GM18861 (cell line): ENCODE data around the gene MICAL3.

Source experiments
- ATAC-seq: cut with Tn5 transposase; IDR thresholded peaks from one replicate; pipeline ENCODE4 v1.9.1; 2021; ENCODE audit not compliant: unreplicated experiment

Gene MICAL3

DNA sequence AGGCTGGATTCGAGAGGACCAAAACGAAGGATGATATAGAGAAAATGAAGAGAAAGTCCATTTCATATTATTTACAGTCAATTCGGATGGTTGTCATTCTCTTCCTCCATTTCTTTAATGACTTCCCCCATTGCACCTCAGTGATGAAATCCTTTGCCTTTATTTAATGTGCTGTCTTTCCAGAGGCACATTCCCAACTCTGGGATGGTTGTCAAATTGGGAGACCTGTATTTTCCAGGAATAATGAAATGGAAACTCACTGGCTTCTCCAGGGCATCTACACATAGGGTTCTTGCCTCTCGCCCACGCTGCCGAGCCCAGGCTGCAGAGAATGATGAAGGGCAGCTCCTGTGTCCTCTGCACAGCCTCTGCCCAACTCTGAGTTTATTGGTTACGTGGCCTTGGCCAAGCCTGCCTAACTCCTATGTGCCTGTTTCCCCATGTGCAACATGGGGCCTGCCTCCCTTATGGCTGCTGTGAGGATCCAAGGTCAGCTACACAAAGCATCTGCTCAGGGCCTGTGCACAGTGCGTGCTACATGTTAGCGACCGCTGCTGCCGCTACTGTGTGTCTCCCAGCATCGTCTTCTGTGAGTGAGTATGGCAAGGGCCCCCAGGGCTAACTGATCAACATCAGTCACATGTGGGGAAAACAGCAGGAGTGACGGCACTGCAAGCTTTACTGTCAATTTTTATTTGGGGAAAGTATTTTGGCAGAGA lies 168.6 kb downstream of the MICAL3 start:
- ATAC-seq: no peak

DNA sequence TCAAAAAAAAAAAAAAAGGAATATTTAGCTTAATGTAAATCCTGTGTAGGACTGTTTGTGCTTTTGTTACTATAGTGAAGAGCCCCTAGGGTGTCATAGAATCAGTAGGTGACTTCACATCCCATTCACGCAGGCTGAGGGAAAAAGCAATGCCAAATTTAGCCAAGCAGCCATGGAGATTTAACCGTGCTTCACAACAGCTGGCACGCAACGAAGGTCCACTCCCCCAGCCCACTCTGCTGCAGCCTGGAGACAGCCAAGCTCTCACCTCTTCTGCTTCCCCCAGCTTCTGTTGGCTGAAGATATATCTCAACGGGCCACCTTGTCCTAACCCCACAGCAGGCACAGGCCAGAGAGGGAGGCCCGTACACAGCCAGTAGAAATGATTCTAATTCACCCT lies 171.3 kb downstream of the MICAL3 start:
- no peak for ATAC-seq

DNA sequence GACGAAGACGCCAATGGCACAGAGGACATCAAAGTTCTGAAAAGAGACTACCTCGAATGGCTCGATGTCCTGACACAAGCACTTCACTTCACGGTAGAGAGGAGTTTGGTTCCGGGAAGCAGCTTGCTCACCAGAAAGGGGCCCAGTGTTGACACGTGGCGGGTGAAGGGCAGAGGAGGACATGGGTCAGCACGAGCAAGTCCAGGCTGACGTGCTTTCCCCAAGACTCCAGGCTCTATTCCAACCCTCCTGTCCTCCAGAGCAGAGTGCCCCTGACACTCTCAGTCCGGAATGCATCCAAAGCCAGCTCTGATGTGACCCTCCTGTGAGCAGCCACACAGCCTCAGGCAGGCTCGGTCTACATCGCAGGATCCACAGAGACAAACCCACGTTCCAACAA lies 172.6 kb downstream of the MICAL3 start:
- no peak for ATAC-seq

DNA sequence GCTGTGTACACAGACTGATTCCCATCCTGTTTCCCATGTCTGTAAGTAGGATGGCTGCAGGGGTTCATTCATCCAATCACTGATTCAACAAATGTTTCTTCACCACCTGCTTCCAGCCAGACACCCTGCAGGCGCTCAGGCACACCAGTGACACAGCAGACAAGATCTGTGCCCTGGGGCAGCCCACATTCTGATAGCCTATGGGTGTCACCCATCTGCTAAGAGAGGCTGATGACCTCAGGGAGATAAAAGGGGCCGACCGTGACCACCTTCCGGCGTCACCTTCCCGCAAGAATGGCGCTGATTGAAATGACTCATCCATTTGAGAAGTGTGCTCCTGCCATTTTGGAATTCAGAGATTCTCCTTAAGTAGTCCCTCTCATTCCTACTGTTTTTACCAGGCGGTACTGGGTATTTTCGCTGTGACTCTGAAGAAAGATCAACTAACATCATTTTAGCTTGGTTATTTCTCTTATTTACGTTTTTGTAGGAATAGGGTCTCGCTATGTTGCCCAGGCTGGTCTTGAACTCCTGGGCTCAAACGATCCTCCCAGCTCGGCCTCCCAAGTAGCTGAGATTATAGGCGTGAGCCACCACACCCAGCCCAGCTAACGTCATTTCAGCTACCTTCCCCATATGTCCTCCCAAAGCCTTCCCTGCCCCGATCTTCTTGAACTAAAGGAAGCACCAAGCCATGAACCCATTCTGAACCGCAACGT lies 176.8 kb downstream of the MICAL3 start:
- no peak for ATAC-seq

DNA sequence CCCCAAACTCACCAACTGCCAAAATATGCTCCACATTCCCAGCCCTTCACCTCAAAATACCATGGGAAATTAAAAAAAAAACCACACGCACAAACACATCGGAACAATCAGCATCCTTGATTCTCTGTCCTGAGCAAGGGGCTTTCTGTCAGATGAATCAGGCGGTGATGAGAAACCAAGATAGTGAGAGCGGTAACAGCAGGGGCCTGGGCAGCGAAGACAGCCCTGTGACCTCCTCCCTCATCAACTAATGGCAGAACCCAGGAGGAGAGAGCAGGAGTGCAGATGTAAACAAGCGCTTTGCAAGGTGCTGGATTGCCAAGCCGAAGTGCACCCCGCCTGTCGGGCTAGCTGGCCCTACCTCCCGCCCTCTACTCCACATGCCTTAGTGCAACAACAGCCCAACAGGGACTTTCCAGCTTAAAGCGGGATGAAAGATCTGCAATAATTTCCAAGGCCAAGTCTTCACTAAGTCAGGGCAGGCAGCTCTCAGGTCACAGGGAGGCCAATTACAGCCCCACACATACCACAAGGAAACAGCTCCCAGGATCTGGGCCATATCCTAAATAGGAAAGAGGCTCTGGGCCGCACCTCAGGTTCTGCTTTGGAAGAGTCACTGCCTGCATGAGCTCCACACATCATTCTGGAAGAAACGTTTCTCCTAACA lies 177.9 kb downstream of the MICAL3 start:
- no peak for ATAC-seq

DNA sequence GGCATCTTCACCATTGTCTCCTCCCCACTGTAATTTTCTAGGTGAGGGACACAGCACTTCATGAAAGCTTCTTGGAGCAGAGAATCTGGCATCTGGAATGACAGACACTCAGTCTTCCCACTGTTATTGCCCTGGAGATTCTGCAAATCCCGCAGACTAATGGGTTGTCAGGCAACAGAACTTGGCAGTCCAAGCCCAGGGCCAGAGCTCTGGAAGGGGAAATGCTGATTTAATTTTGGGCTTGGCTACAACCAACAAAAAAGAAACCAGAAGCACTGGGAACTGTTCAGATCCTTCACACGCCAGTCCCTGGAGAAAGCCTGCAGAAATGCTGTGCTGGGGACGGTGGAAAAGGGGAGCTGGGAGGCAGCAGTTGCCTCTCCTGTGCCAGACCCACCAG lies 178.6 kb downstream of the MICAL3 start:
- no peak for ATAC-seq

DNA sequence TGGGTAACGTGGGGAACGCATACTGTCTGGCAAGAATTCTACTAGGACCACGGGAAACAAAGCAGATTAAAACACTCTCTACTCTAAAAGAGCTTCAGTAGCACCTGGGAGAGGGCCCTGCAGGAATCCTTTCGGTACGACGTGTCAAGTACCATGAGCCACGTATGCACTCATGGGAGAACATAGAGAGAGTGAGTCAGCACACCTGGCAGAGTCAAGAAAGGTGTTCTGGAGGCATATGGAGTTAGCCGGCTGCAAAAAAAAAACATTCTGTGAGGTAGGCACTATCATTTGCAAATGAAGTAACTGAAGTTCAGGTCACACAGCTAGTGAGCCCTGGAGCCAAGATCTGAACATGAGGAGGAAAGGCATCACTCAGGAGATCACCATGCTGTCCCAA lies 179.0 kb downstream of the MICAL3 start:
- ATAC-seq: no peak

DNA sequence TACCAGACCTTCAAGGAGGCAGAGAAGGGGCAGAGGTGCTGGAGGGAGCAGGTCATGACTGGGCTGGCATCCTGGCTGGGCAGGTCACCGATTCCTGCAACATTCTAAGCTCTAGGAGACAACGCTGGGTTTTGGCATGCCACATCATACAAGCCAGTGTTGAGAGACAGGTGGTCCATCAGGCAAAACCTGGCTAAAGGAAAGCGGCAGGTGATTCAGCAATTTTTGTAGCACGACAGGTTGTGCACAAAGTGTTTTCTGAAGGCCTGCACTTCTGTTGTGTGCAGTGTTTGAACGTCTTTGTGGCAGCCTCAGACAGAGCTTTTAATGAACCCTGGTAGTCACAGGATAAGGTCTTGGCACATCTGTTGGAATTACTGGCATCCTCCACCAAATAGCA lies 180.2 kb downstream of the MICAL3 start:
- ATAC-seq: no peak

DNA sequence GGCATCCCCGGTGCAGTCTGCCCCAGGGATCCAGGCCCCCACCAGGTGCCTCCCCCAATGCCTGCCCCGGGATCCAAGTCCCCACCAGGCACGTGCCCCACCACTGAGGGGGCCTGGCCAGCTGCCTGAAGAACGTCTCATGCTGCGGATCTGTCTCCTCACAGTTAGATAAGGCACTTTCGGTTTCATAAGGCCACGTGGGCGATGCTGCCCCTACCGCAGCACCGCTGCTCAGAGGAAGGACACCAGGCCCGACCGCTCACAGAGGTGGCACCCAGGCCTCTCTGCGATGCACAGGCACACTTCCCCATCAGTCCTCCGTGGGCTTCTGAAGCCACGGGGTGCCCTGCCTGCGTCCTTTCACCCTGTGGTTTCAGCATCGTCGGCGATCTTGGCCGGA lies 182.0 kb downstream of the MICAL3 start:
- no peak for ATAC-seq

DNA sequence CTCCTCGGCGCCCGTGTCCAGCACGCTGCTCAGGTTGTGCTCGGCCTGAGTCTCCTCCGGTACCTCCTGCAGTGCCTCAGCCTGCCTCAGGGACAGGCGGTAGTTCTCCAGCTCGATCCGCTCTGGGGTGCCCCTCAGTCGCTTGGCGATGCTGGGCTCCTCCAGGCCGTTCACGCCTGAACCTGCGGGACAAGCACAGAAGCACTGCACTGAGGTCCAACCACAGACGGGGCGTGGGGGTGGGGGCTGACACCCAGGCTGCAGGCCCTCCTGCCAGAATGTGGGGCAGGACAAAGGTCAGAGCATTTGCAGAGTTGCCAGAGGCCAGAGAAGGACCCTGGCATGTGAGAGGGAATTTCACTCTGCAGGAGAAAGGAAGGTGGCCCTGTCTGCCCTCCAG lies 182.5 kb downstream of the MICAL3 start:
- ATAC-seq: no peak

DNA sequence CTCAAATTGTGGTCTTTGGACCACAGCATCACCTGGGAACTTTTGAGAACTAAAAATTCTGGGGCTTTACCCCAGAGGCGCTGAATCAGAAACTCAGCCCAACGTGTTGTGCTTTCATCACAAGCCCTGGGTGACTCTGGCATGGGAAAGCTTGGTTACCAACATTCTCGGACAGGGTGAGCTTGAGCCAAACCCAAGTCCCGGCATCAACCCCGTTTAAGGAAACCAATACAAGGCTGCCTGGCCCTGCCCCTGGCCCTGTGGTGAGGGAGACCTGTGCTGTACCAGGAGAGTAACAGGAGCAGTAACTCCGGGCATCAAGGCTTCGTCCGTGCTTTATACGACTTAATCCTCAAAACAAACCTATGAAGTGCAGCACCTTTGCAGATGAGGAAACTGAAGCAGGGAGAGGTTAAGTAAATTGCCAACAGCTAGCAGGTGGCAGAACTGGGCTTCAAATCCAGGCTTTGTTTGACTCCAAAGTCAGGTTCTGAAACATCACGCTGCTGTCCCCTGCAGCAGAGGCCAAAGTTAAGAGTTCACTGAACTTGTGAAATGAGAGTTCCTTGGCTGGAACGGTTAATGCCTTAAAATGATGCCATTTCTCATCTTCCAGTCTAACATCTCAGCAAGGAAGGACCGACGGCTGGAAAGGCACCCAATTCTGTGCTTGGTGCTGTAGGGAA lies 186.0 kb downstream of the MICAL3 start:
- ATAC-seq: no peak

DNA sequence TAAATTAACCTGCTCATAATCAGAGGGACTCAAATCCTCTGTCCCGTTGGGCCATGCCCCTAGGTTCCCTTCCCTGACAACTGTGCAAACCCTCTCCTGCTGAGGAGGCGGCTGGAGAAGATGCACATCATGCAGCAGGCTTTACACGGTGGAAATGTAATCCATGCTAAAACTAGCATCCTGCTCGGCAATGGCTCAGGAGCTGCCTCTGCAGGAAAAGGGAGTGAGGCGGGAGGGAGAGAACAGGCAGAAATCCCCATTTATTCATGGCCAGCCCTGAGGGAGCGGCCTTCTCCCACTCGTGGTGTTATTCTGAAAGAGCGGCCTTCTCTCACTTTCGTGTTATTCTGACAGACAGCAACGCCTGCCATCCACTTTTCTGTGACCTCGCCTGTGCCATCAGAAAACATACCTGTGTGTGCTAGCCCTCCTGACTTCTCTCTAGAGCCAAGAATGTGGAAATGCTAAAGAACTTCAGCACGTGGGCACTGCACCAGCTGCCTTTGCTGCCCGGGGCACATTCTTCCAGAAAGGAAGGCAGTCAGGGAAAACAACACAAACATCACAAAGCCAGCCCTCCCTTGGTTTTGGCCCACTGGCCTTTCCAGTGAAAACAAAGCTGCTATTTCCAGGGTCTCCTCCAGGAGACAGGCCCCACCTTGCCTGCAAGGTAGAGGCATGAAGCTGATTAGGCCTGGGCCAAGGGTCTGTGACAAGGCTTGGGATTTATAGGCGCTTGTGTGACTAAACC lies 187.2 kb downstream of the MICAL3 start:
- no peak for ATAC-seq

DNA sequence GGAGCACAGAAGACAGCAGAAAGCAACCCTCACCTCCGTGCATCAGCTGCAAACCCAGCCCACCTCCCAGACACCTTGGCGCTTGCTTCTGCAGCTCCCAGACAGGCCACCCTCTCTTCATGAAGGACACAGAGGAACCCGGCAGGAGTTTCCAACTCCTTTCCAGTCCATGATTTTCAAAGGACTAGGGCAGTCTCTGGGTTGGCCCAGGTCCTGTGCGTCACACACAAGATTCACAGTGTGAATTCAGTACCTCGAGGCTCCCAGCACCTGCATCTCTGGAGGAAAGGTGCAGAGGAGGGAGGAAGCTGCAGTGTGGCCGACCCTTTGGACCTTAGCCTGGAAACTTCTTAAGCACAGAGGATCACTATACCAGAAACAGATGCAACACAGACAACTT lies 189.1 kb downstream of the MICAL3 start:
- no peak for ATAC-seq

DNA sequence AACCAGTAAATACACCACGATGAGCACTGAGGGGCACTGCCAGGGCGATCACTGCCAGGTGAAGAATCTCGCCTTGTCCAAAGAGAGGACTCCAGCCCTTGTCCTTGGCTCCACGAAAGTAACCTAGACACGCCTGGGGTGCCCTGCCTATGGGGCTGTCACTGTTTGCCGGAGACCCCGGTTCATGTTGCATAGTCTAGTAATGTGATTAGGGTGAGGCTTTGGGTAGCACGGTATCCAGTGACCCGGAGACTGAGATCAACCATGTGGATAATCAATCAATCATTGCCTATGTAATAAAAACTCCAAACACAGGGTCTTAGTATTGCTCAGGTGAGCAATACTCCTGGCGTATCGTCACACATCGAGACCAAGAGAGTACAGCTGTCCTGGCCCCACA lies 190.9 kb downstream of the MICAL3 start:
- ATAC-seq: no peak

DNA sequence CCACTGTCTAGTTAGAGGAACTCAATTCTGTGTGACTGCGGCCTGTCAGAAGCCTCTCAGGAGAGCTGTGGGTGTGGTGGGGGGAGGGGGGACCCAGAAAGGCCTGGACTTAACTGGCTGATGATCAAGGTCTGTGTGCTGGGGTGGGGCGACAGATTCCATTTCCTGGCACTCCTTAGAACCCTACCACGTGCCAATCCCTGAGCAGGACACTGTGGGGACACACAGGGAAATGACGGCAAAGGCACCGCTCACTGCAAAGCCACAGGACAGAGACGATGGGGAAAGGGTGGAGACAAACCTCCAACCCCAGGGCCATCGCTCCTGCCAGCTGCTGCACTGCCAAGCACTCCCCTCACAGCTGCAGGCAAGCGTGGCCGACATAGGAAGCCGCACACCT lies 191.7 kb downstream of the MICAL3 start:
- no peak for ATAC-seq

DNA sequence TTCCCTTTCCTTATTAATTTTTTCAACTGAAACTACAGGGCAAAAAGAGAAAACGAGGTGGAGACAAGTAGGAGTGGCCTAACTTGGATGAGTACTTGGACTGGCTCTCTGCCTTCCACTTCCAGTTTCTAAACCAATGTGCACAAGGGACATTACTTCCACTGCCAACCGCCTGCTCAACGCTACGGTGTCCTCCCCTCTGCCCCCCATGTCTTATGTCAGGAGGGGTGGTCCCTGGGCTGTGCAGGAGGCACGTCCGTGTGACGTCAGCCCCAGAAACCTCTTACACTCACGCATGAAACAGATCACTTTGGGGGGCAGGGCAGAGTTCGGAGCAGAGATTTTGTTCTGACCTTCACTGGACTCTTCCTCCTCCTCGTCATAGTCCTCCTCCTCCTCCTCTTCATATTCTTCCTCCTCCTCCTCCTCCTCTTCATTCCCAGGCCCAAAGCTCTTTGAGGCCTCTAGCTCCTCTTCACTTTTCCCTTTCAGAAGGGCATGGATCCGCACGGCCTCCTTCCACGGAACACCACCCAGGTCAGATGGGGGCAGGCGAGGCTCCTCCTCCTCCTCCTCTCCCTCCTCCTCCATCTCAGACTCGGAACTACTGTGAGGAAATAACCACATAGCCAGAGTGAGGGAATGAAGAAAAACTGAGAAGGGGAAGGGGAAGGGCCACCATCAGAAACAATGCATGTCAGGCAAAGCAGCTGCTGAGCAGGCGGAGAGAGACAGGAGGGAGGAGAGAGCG lies 192.7 kb downstream of the MICAL3 start:
- ATAC-seq: no peak

DNA sequence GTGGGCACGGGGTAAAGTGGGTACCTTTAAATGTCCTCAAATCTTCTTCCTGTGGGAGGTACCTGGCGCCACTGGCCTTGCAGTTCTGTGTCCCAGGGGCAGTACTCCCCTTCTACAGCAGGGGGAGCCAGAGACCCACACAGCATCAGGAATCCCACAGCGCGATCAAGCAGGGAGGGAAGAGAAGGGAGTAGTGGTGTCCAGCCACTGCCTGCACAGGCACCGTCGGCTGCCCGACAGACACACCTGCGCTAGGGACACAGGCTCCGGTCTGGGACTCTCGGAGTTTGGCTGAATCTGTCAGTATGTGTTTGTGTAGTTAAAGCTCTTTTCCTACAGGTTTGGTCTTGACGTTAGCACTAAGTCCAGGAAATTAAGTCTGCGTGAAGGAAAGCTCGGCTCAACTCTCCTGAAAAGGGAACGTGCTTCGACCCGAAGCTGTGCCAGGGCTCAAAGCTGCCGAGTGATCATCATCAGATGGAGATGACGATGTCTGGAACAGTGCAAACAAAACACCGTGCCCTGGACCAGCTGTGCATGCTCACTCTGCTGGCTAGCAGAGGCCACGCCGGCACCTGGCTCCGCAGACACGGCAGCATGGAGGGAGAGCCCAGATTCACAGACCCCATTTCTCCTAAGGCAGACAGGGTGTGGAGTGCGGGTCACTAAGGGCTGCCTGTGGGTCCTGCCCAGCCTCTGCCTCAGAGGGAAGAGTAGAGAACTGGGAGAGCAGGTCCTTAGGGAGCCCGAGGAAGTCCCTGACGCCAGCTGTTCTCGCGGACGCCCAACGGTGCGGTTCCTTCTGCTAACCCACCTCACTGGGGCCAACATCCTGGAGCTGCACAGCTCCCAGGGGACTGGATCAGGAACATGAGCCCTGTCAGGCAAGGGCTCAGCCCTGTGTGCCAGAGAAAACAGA lies 194.1 kb downstream of the MICAL3 start:
- ATAC-seq: no peak

DNA sequence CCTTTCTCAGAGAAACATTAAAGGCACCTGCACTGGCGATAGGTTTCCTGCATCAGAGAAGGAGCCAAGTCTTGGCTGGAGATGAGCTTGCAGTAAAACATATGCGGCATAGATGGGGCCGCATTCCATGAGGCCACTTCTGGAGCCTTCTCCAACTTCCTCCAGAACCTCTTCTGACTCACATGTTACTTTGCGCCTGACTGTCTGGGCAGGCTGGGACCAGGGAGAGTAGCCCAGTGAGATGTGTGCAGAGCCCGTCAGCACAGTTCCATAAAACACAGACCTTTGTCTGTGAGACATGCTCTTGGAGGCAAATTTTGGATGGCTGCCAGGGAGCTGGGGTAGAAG lies 194.7 kb downstream of the MICAL3 start:
- ATAC-seq: no peak

DNA sequence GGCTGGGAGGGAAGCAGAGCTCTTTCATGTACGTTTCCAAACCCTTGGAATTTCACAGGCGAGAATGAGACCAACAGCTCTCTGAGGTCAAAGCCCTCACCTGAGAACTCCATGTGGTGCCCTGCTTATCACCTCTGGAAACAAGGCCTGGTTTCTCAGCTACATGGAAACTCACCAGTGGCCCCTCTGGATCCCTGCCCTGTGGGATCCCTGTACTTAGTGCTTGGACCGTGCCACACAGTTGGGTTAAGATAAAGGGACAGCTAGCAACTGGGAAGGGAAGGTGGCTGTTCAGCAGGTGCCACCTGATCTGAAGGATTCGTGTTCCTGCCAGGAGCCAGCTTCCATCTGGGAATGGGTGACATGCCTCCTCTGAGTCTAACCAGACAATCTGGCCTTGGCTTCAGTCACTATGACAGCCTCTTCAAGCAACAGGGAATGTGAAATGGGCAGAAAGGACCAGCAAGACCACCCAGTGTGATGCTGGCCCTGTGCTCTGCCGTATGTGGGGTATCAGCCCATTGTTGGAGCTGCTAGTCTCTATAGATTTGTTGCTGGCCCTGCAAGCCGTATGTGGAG lies 195.8 kb downstream of the MICAL3 start:
- no peak for ATAC-seq
